ENCODE data around the gene LTBP1.
A peak's percentile ranks its signal among the peaks of the same experiment; 100 is the strongest.

The LTBP1 gene

DNA sequence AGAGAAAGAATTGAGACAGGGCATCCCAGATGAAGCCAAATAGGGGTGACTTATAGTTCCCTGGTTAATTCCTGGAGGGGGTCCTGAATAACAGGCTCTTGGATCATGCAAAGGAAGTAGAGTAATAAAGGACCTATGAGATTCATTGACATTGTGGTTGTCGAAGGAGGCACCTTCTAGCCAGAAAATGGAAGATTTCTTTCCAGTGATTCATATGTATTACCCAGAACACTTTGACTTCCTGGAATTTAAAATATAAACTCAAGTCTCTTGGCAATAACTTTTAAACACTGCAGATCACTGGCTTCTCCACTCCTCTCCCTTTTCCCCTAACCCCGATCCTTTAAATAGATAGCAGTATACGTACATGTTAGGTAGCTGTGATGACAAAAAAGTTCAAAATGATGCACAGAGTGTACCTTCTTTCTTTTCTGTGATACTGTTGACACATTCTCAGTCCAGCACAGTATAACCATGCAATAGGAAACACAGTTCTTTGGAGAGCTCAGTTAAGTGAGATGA is 211.8 kb downstream of the LTBP1 start:
- Histone ChIP-seq H2BK5ac (ENCODE audit: low read depth, low read length, poor library complexity, severe bottlenecking) (no peak overlapping the region), H2AFZ (ENCODE audit: low read depth, low read length) (no peak overlapping the region), H3K4me1 (ENCODE audit: control insufficient read depth, insufficient read depth, low read depth, low read length) (peaks cover 5% of the 10 kb centered on the region), H2BK15ac (ENCODE audit: low read depth, poor library complexity, severe bottlenecking) (no peak overlapping the region), H3K4me2 (ENCODE audit: low read length, poor library complexity, severe bottlenecking) (no peak overlapping the region), H3K27me3 (ENCODE audit: control insufficient read depth in 1 of 2, insufficient read depth in 1 of 2, low read length in 2 of 2) (no peaks in the 10 kb centered on the region), H2AK5ac (ENCODE audit: low read length, severe bottlenecking) (no peak overlapping the region), H3K4me3 (ENCODE audit: insufficient read depth in 1 of 2, low read depth in 1 of 2, low read length in 2 of 2) (no peak overlapping the region), H3K18ac (ENCODE audit: low read depth in 1 of 2, low read length in 2 of 2) (peak overlapping the region; percentile 95 to 98), H2BK120ac (ENCODE audit: low read depth, low read length) (peak overlapping the region; percentile 74), H3K9me3 (ENCODE audit: control insufficient read depth, low read length) (no peaks in the 10 kb centered on the region), H4K8ac (ENCODE audit: low read length) (peak overlapping the region; percentile 98), H4K91ac (ENCODE audit: low read length) (peak overlapping the region; percentile 98), H3K4ac (ENCODE audit: low read depth in 1 of 2, low read length in 2 of 2) (peak overlapping the region; percentile 92 to 94), H3K9ac (ENCODE audit: low read length) (peak overlapping the region; percentile 62), H3K36me3 (ENCODE audit: control insufficient read depth in 1 of 2, insufficient read depth in 2 of 2, low read depth in 1 of 2, low read length in 2 of 2) (no peaks in the 10 kb centered on the region), H3K27ac (ENCODE audit: low read length, poor library complexity, severe bottlenecking) (peak overlapping the region; percentile 58), H3K23ac (ENCODE audit: low read length in 2 of 2) (no peak overlapping the region), H2BK12ac (ENCODE audit: low read length in 2 of 2) (peak overlapping the region; percentile 99 to 100), H3K14ac (ENCODE audit: low read length in 2 of 2) (peak overlapping the region in 1 of 2 experiments; percentile 89), H3K79me1 (replicated peaks; ENCODE audit: low read length, poor library complexity, severe bottlenecking) (no peaks in the 10 kb centered on the region)
- DNase-seq = peak; percentile 82
- no CpG with 5 or more reads among the region's 3 CpGs for WGBS

DNA sequence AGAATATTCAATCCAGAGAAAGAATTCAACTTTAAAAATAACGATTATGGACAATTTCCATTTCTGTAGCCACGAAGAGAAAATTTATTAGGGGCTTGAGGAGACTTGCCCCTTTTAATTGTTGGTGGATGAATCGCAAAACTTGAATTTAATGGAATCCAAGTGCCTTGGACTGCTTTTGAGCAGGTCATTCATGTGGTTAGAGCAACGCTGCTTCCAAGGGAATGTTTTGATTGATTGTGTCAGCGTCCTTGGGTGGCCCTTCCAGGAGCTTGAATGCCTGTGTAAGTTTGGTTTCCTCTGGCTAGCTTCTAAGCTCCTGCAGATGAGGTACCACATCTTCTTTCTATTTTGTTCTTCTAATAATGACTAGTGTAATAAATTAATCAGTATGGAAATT is 213.4 kb downstream of the LTBP1 start:
- Histone ChIP-seq H3K79me1 (replicated peaks; ENCODE audit: low read length, poor library complexity, severe bottlenecking) (no peaks in the 10 kb centered on the region), H3K23ac (ENCODE audit: low read length in 2 of 2) (no peak overlapping the region), H2AK5ac (ENCODE audit: low read length, severe bottlenecking) (no peak overlapping the region), H3K27me3 (ENCODE audit: control insufficient read depth in 1 of 2, insufficient read depth in 1 of 2, low read length in 2 of 2) (no peaks in the 10 kb centered on the region), H4K91ac (ENCODE audit: low read length) (no peak overlapping the region), H4K8ac (ENCODE audit: low read length) (peak overlapping the region; percentile 30), H2BK15ac (ENCODE audit: low read depth, poor library complexity, severe bottlenecking) (no peak overlapping the region), H2BK12ac (ENCODE audit: low read length in 2 of 2) (no peak overlapping the region), H3K4me2 (ENCODE audit: low read length, poor library complexity, severe bottlenecking) (no peak overlapping the region), H3K9ac (ENCODE audit: low read length) (no peak overlapping the region), H3K4me3 (ENCODE audit: insufficient read depth in 1 of 2, low read depth in 1 of 2, low read length in 2 of 2) (no peak overlapping the region), H3K9me3 (ENCODE audit: control insufficient read depth, low read length) (no peaks in the 10 kb centered on the region), H3K14ac (ENCODE audit: low read length in 2 of 2) (no peak overlapping the region), H3K4ac (ENCODE audit: low read depth in 1 of 2, low read length in 2 of 2) (no peak overlapping the region), H3K27ac (ENCODE audit: low read length, poor library complexity, severe bottlenecking) (no peak overlapping the region), H3K4me1 (ENCODE audit: control insufficient read depth, insufficient read depth, low read depth, low read length) (peaks cover 3% of the 10 kb centered on the region), H2AFZ (ENCODE audit: low read depth, low read length) (no peak overlapping the region), H3K18ac (ENCODE audit: low read depth in 1 of 2, low read length in 2 of 2) (no peak overlapping the region), H2BK5ac (ENCODE audit: low read depth, low read length, poor library complexity, severe bottlenecking) (no peak overlapping the region), H2BK120ac (ENCODE audit: low read depth, low read length) (peak overlapping the region; percentile 23), H3K36me3 (ENCODE audit: control insufficient read depth in 1 of 2, insufficient read depth in 2 of 2, low read depth in 1 of 2, low read length in 2 of 2) (no peaks in the 10 kb centered on the region)
- WGBS = 66% methylated on average over 4 of the region's 5 CpGs
- peak; percentile 49 for DNase-seq

DNA sequence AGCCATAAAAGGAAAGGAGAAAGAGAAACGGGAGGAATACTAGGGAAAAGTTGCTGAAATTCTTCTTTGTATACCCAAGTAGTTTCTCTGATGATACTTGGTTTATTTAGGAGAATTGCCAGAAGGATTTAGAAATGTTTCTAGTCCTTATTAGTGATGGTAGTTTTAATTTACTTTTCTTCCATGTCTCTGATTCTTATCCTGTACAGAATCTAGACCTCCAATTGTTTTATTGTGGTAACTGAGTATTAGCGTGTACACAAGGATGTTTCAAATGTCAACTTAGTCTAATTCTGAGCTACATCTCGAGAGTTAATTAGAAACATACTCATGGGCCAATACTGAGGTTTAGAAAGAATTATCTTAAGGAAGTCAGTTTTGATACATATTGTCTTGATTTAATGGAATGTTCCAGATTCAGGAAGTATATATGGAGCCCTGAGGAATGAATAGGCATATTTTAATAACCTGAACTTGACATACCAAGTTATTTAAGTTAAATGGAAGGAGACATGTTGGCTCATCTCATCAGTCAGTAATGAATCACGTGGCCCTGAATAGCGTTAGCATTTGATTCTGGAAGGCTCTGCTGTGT is 219.6 kb downstream of the LTBP1 start:
- Histone ChIP-seq H3K9ac (ENCODE audit: low read length) (peak overlapping the region; percentile 62), H4K91ac (ENCODE audit: low read length) (no peak overlapping the region), H3K23ac (ENCODE audit: low read length in 2 of 2) (no peak overlapping the region), H2BK12ac (ENCODE audit: low read length in 2 of 2) (no peak overlapping the region), H3K4ac (ENCODE audit: low read depth in 1 of 2, low read length in 2 of 2) (no peak overlapping the region), H3K9me3 (ENCODE audit: control insufficient read depth, low read length) (no peaks in the 10 kb centered on the region), H3K79me1 (replicated peaks; ENCODE audit: low read length, poor library complexity, severe bottlenecking) (no peaks in the 10 kb centered on the region), H4K8ac (ENCODE audit: low read length) (no peak overlapping the region), H3K4me2 (ENCODE audit: low read length, poor library complexity, severe bottlenecking) (no peak overlapping the region), H3K36me3 (ENCODE audit: control insufficient read depth in 1 of 2, insufficient read depth in 2 of 2, low read depth in 1 of 2, low read length in 2 of 2) (no peaks in the 10 kb centered on the region), H3K14ac (ENCODE audit: low read length in 2 of 2) (no peak overlapping the region), H2AFZ (ENCODE audit: low read depth, low read length) (no peak overlapping the region), H3K27me3 (ENCODE audit: control insufficient read depth in 1 of 2, insufficient read depth in 1 of 2, low read length in 2 of 2) (no peaks in the 10 kb centered on the region), H2BK15ac (ENCODE audit: low read depth, poor library complexity, severe bottlenecking) (no peak overlapping the region), H3K18ac (ENCODE audit: low read depth in 1 of 2, low read length in 2 of 2) (no peak overlapping the region), H3K4me1 (ENCODE audit: control insufficient read depth, insufficient read depth, low read depth, low read length) (no peaks in the 10 kb centered on the region), H2BK5ac (ENCODE audit: low read depth, low read length, poor library complexity, severe bottlenecking) (no peak overlapping the region), H2BK120ac (ENCODE audit: low read depth, low read length) (no peak overlapping the region), H2AK5ac (ENCODE audit: low read length, severe bottlenecking) (no peak overlapping the region), H3K4me3 (ENCODE audit: insufficient read depth in 1 of 2, low read depth in 1 of 2, low read length in 2 of 2) (no peak overlapping the region), H3K27ac (ENCODE audit: low read length, poor library complexity, severe bottlenecking) (no peak overlapping the region)
- WGBS = 93% methylated on average over 4 of the region's 5 CpGs
- DNase-seq = no peak

DNA sequence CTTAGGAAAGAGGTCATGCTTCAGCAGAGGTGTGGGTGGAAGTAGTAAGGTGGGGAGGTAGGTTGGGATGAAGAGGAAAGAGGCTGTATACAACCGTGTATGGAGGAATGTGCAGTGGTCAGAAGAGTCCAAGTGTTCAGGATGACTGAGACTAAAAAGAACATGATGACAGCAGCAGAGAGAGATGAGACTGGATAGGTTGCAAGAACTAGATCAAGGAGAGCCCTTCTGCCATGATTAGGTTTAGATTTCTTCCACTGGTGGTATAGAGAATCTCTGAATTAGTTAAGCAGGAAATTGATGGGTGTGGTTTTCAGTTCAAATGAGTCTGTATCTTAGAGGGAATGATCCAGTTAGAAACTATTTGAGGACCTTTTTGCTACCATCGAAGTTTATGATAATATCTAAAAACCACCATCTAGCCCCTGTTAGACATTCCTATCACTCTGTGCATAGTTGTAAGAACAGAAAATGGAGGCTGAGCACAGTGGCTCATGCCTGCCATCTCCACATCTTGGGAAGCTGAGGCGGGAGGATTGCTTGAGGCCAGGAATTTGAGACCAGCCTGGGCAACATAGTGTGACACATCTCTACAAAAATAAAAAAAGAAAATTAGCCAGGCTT is 221.0 kb downstream of the LTBP1 start:
- Histone ChIP-seq H3K23ac (ENCODE audit: low read length in 2 of 2) (no peak overlapping the region), H3K79me1 (replicated peaks; ENCODE audit: low read length, poor library complexity, severe bottlenecking) (no peaks in the 10 kb centered on the region), H3K4me1 (ENCODE audit: control insufficient read depth, insufficient read depth, low read depth, low read length) (no peaks in the 10 kb centered on the region), H3K4ac (ENCODE audit: low read depth in 1 of 2, low read length in 2 of 2) (no peak overlapping the region), H4K8ac (ENCODE audit: low read length) (peak overlapping the region; percentile 74), H3K4me2 (ENCODE audit: low read length, poor library complexity, severe bottlenecking) (no peak overlapping the region), H2BK15ac (ENCODE audit: low read depth, poor library complexity, severe bottlenecking) (no peak overlapping the region), H3K18ac (ENCODE audit: low read depth in 1 of 2, low read length in 2 of 2) (peak overlapping the region; percentile 54 to 64), H3K9me3 (ENCODE audit: control insufficient read depth, low read length) (no peaks in the 10 kb centered on the region), H3K27ac (ENCODE audit: low read length, poor library complexity, severe bottlenecking) (no peak overlapping the region), H2BK12ac (ENCODE audit: low read length in 2 of 2) (peak overlapping the region in 1 of 2 experiments; percentile 21), H3K14ac (ENCODE audit: low read length in 2 of 2) (no peak overlapping the region), H3K36me3 (ENCODE audit: control insufficient read depth in 1 of 2, insufficient read depth in 2 of 2, low read depth in 1 of 2, low read length in 2 of 2) (no peaks in the 10 kb centered on the region), H3K9ac (ENCODE audit: low read length) (no peak overlapping the region), H2BK5ac (ENCODE audit: low read depth, low read length, poor library complexity, severe bottlenecking) (no peak overlapping the region), H2BK120ac (ENCODE audit: low read depth, low read length) (no peak overlapping the region), H2AFZ (ENCODE audit: low read depth, low read length) (no peak overlapping the region), H2AK5ac (ENCODE audit: low read length, severe bottlenecking) (no peak overlapping the region), H3K27me3 (ENCODE audit: control insufficient read depth in 1 of 2, insufficient read depth in 1 of 2, low read length in 2 of 2) (no peaks in the 10 kb centered on the region), H4K91ac (ENCODE audit: low read length) (no peak overlapping the region), H3K4me3 (ENCODE audit: insufficient read depth in 1 of 2, low read depth in 1 of 2, low read length in 2 of 2) (no peak overlapping the region)
- 67% methylated on average over 3 of the region's 3 CpGs for WGBS
- peak; percentile 28 for DNase-seq
